SK-N-SH (cell line): ENCODE measurements around the gene KIF19.

Source experiments
- CHD2 ChIP-seq: fragments of 150-350 bp; IDR thresholded peaks from 2 replicates; pipeline ENCODE4 v1.6.1; 2018; ENCODE audit warnings: low read length; ENCODE audit not compliant: partially characterized antibody
- EZH2phosphoT487 ChIP-seq: fragments of 200-600 bp; sonication (generic); IDR thresholded peaks from 2 replicates; pipeline ENCODE4 v1.6.1; 2017; ENCODE audit warnings: low read depth, mixed run types, mild to moderate bottlenecking, antibody characterized with exemption, moderate library complexity, borderline replicate concordance
- GABPA ChIP-seq: IDR thresholded peaks from 2 replicates; pipeline ENCODE4 v1.4.0; 2012; ENCODE audit warnings: low read depth, mild to moderate bottlenecking
- GATA2 ChIP-seq: sonication (generic); formaldehyde crosslinking; IDR thresholded peaks from 2 replicates; pipeline ENCODE4 v1.5.0; 2020; ENCODE audit warnings: mild to moderate bottlenecking, missing genetic modification reagents
- TAF1 ChIP-seq: IDR thresholded peaks from 2 replicates; pipeline ENCODE4 v1.6.1; 2012; ENCODE audit warnings: low read depth, mild to moderate bottlenecking, low read length, moderate library complexity, borderline replicate concordance
- TCF12 ChIP-seq: IDR thresholded peaks from 2 replicates; pipeline ENCODE4 v1.4.0; 2012
- TF ChIP-seq, protein P1 (sequence below): IDR thresholded peaks from 2 replicates; pipeline ENCODE4 v1.4.0; 2012; ENCODE audit warnings: low read depth, borderline replicate concordance
- TF ChIP-seq, protein P2 (sequence below): IDR thresholded peaks from 2 replicates; pipeline ENCODE4 v1.6.1; 2012; ENCODE audit warnings: mild to moderate bottlenecking, low read depth, low read length, moderate library complexity
- TF ChIP-seq, protein P3 (sequence below): fragments of 200-600 bp; sonication (generic); IDR thresholded peaks from 2 replicates; pipeline ENCODE4 v1.6.1; 2017; ENCODE audit warnings: antibody characterized with exemption, mild to moderate bottlenecking, moderate library complexity

- TF ChIP-seq, protein P1, sequence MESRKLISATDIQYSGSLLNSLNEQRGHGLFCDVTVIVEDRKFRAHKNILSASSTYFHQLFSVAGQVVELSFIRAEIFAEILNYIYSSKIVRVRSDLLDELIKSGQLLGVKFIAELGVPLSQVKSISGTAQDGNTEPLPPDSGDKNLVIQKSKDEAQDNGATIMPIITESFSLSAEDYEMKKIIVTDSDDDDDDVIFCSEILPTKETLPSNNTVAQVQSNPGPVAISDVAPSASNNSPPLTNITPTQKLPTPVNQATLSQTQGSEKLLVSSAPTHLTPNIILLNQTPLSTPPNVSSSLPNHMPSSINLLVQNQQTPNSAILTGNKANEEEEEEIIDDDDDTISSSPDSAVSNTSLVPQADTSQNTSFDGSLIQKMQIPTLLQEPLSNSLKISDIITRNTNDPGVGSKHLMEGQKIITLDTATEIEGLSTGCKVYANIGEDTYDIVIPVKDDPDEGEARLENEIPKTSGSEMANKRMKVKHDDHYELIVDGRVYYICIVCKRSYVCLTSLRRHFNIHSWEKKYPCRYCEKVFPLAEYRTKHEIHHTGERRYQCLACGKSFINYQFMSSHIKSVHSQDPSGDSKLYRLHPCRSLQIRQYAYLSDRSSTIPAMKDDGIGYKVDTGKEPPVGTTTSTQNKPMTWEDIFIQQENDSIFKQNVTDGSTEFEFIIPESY: no peak
- TF ChIP-seq, protein P2, sequence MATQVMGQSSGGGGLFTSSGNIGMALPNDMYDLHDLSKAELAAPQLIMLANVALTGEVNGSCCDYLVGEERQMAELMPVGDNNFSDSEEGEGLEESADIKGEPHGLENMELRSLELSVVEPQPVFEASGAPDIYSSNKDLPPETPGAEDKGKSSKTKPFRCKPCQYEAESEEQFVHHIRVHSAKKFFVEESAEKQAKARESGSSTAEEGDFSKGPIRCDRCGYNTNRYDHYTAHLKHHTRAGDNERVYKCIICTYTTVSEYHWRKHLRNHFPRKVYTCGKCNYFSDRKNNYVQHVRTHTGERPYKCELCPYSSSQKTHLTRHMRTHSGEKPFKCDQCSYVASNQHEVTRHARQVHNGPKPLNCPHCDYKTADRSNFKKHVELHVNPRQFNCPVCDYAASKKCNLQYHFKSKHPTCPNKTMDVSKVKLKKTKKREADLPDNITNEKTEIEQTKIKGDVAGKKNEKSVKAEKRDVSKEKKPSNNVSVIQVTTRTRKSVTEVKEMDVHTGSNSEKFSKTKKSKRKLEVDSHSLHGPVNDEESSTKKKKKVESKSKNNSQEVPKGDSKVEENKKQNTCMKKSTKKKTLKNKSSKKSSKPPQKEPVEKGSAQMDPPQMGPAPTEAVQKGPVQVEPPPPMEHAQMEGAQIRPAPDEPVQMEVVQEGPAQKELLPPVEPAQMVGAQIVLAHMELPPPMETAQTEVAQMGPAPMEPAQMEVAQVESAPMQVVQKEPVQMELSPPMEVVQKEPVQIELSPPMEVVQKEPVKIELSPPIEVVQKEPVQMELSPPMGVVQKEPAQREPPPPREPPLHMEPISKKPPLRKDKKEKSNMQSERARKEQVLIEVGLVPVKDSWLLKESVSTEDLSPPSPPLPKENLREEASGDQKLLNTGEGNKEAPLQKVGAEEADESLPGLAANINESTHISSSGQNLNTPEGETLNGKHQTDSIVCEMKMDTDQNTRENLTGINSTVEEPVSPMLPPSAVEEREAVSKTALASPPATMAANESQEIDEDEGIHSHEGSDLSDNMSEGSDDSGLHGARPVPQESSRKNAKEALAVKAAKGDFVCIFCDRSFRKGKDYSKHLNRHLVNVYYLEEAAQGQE: no peak
- TF ChIP-seq TAF1 (no peak), TCF12 (no peak), GABPA (no peak), CHD2 (no peak), GATA2 (CRISPR knock-in tag) (no peak), EZH2phosphoT487 (no peak)
- TF ChIP-seq, protein P3, sequence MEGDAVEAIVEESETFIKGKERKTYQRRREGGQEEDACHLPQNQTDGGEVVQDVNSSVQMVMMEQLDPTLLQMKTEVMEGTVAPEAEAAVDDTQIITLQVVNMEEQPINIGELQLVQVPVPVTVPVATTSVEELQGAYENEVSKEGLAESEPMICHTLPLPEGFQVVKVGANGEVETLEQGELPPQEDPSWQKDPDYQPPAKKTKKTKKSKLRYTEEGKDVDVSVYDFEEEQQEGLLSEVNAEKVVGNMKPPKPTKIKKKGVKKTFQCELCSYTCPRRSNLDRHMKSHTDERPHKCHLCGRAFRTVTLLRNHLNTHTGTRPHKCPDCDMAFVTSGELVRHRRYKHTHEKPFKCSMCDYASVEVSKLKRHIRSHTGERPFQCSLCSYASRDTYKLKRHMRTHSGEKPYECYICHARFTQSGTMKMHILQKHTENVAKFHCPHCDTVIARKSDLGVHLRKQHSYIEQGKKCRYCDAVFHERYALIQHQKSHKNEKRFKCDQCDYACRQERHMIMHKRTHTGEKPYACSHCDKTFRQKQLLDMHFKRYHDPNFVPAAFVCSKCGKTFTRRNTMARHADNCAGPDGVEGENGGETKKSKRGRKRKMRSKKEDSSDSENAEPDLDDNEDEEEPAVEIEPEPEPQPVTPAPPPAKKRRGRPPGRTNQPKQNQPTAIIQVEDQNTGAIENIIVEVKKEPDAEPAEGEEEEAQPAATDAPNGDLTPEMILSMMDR: no peak
These were observed 55.2 kb downstream of the KIF19 start for GRCh38 chr17:74380959-74381808.
